Gastroesophageal sphincter (tissue), 3 donors: Measurements from ENCODE around the gene NDP.

ENCODE experiments used
- EP300 ChIP-seq: sonication (generic); formaldehyde crosslinking; IDR thresholded peaks from one replicate; pipeline ENCODE4 v1.6.1; 2017; ENCODE audit warnings: antibody characterized with exemption, mild to moderate bottlenecking
- POLR2A ChIP-seq, 2 donors: fragments of 450-650 bp; IDR thresholded peaks; one replicate each; pipeline ENCODE4 v1.6.1; 2017; ENCODE audit warnings: antibody characterized with exemption in 2 of 2, mild to moderate bottlenecking in 2 of 2, moderate library complexity in 1 of 2
- TF ChIP-seq, protein P1 (sequence below), 4 experiments: fragments of 200-600 bp in 2 of 4; fragments of 450-650 bp in 2 of 4; sonication (generic) in 1 of 4; IDR thresholded peaks; one replicate each; pipeline ENCODE4 v1.5.1; 2017 to 2019; ENCODE audit warnings: antibody characterized with exemption in 4 of 4, mild to moderate bottlenecking in 2 of 4, moderate library complexity in 2 of 4

DNA sequence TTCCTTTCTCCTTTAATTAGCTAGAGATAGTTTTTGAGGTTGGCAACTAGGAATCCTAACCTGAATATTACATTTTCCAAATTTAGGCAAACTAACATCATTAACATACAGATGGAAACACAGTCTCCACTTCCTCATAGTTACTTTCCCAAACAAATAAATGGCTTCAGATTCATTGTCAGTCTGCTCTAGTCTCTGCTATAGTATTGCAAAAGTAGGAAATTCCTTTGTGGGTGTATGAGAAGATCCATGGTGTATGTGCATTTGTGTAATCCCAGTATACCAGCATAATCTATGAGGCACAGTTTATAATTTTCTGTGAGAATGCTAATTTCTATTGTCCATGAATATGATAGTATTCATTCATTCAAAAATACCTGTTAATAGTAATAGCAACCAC, 3.0 kb upstream of the NDP start:
- TF ChIP-seq, protein P1, sequence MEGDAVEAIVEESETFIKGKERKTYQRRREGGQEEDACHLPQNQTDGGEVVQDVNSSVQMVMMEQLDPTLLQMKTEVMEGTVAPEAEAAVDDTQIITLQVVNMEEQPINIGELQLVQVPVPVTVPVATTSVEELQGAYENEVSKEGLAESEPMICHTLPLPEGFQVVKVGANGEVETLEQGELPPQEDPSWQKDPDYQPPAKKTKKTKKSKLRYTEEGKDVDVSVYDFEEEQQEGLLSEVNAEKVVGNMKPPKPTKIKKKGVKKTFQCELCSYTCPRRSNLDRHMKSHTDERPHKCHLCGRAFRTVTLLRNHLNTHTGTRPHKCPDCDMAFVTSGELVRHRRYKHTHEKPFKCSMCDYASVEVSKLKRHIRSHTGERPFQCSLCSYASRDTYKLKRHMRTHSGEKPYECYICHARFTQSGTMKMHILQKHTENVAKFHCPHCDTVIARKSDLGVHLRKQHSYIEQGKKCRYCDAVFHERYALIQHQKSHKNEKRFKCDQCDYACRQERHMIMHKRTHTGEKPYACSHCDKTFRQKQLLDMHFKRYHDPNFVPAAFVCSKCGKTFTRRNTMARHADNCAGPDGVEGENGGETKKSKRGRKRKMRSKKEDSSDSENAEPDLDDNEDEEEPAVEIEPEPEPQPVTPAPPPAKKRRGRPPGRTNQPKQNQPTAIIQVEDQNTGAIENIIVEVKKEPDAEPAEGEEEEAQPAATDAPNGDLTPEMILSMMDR (IDR thresholded peaks at IDR 0.05) = no peak
- TF ChIP-seq POLR2A (IDR thresholded peaks at IDR 0.05) (no peak), EP300 (no peak)
